Mesodermal cell (in vitro differentiated cells): ENCODE data around the gene GDPD5.
A peak's percentile ranks its signal among the peaks of the same experiment; 100 is the strongest.

Experiments used
- H3K27ac ChIP-seq: 2 replicates; pipeline ENCODE4 v1.7.0; 2013; ENCODE audit warnings: mild to moderate bottlenecking, low read depth, low read length, moderate library complexity; ENCODE audit not compliant: severe bottlenecking
- H3K36me3 ChIP-seq: 2 replicates; pipeline ENCODE4 v1.7.1; 2013; ENCODE audit warnings: mild to moderate bottlenecking, low read length, moderate library complexity; ENCODE audit not compliant: control insufficient read depth, insufficient read depth
- H3K4me1 ChIP-seq: one replicate; pipeline ENCODE4 v1.7.1; 2013; ENCODE audit warnings: mild to moderate bottlenecking, low read length; ENCODE audit not compliant: insufficient read depth, control insufficient read depth, poor library complexity, severe bottlenecking
- H3K4me3 ChIP-seq: 2 replicates; pipeline ENCODE4 v1.7.0; 2013; ENCODE audit warnings: low read length, control low read depth, mild to moderate bottlenecking; ENCODE audit not compliant: insufficient read depth, poor library complexity, severe bottlenecking; ENCODE audit errors: extremely low read depth
- H3K9me3 ChIP-seq: 2 replicates; pipeline ENCODE4 v1.7.1; 2013; ENCODE audit warnings: mild to moderate bottlenecking, low read length, moderate library complexity; ENCODE audit not compliant: control insufficient read depth
- WGBS, 2 experiments: methylation state at CpG; one replicate each; pipeline ENCODE4 v1.1.5; 2013; ENCODE audit warnings: missing lambda C conversion rate in 2 of 2; ENCODE audit not compliant: insufficient coverage in 2 of 2; 5-methylcytosine and 5-hydroxymethylcytosine counted together

The GDPD5 gene

GRCh38 chr11:75556275-75556674 lies 30.5 kb upstream of the GDPD5 start:
- H3K27ac ChIP-seq: no peak overlapping the region
- 93 to 96% methylated on average over 3 of the region's 3 CpGs for WGBS, 2 experiments
- peaks cover 65% of the 10 kb centered on the region for H3K4me1 ChIP-seq
- H3K9me3 ChIP-seq: no peaks in the 10 kb centered on the region
- H3K4me3 ChIP-seq: no peak overlapping the region
- H3K36me3 ChIP-seq: no peaks in the 10 kb centered on the region

- Histone ChIP-seq H3K27ac (peak overlapping the region; percentile 95), H3K4me3 (no peak overlapping the region), H3K9me3 (no peaks in the 10 kb centered on the region), H3K36me3 (no peaks in the 10 kb centered on the region), H3K4me1 (peaks cover 54% of the 10 kb centered on the region)
- 93 to 99% methylated on average over 9 to 10 of the region's 12 CpGs for WGBS, 2 experiments
These were observed 29.5 kb upstream of the GDPD5 start for GRCh38 chr11:75555079-75555811.

- Histone ChIP-seq H3K36me3 (no peaks in the 10 kb centered on the region), H3K27ac (peak overlapping the region; percentile 95), H3K4me1 (peaks cover 46% of the 10 kb centered on the region), H3K9me3 (peaks cover under 1% of the 10 kb centered on the region), H3K4me3 (no peak overlapping the region)
- WGBS, 2 experiments: 52 to 53% methylated on average over 15 to 21 of the region's 21 CpGs
These were observed 28.7 kb upstream of the GDPD5 start for GRCh38 chr11:75554258-75555022.

GRCh38 chr11:75553889-75554257 lies 28.1 kb upstream of the GDPD5 start:
- H3K36me3 ChIP-seq: no peaks in the 10 kb centered on the region
- peaks cover 42% of the 10 kb centered on the region for H3K4me1 ChIP-seq
- H3K9me3 ChIP-seq: peaks cover 5% of the 10 kb centered on the region
- H3K4me3 ChIP-seq: no peak overlapping the region
- H3K27ac ChIP-seq: peak overlapping the region; percentile 95
- WGBS, 2 experiments: no CpG with 5 or more reads among the region's 1 CpG

- Histone ChIP-seq H3K36me3 (no peaks in the 10 kb centered on the region), H3K27ac (no peak overlapping the region), H3K9me3 (peaks cover 5% of the 10 kb centered on the region), H3K4me3 (no peak overlapping the region), H3K4me1 (peaks cover 35% of the 10 kb centered on the region)
- WGBS, 2 experiments: 86 to 94% methylated on average over 3 to 6 of the region's 6 CpGs
These were observed 27.4 kb upstream of the GDPD5 start for GRCh38 chr11:75553182-75553581.

- H3K36me3 ChIP-seq: no peaks in the 10 kb centered on the region
These were observed 23.7 kb upstream of the GDPD5 start for GRCh38 chr11:75549370-75549958.

GRCh38 chr11:75548595-75549272 lies 23.0 kb upstream of the GDPD5 start:
- Histone ChIP-seq H3K4me3 (no peak overlapping the region), H3K36me3 (no peaks in the 10 kb centered on the region), H3K9me3 (peaks cover 5% of the 10 kb centered on the region), H3K4me1 (peaks cover 13% of the 10 kb centered on the region), H3K27ac (no peak overlapping the region)
- 96 to 100% methylated on average over 6 to 8 of the region's 8 CpGs for WGBS, 2 experiments

More at GRCh38 chr11:75549370-75549958, 23.7 kb upstream of the GDPD5 start:
- H3K4me3 ChIP-seq: no peak overlapping the region
- peaks cover 17% of the 10 kb centered on the region for H3K4me1 ChIP-seq
- H3K9me3 ChIP-seq: peaks cover 5% of the 10 kb centered on the region
- no peak overlapping the region for H3K27ac ChIP-seq
- 96 to 100% methylated on average over 4 to 5 of the region's 5 CpGs for WGBS, 2 experiments

- H3K36me3 ChIP-seq: no peaks in the 10 kb centered on the region
- H3K4me3 ChIP-seq: no peak overlapping the region
- WGBS, 2 experiments: 14 to 19% methylated on average over 7 of the region's 7 CpGs
- H3K27ac ChIP-seq: peak overlapping the region; percentile 37
- peaks cover 6% of the 10 kb centered on the region for H3K4me1 ChIP-seq
- H3K9me3 ChIP-seq: peaks cover 5% of the 10 kb centered on the region
These were observed 21.9 kb upstream of the GDPD5 start for GRCh38 chr11:75547617-75548058.

GRCh38 chr11:75547177-75547576 lies 21.4 kb upstream of the GDPD5 start:
- H3K4me3 ChIP-seq: no peak overlapping the region
- H3K9me3 ChIP-seq: peaks cover 5% of the 10 kb centered on the region
- H3K27ac ChIP-seq: no peak overlapping the region
- peaks cover 6% of the 10 kb centered on the region for H3K4me1 ChIP-seq
- WGBS, 2 experiments: 100% methylated on average over 1 of the region's 1 CpG; no CpG with 5 or more reads in 1 of the 2 experiments
- no peaks in the 10 kb centered on the region for H3K36me3 ChIP-seq

- no peaks in the 10 kb centered on the region for H3K36me3 ChIP-seq
- peaks cover 6% of the 10 kb centered on the region for H3K4me1 ChIP-seq
- H3K27ac ChIP-seq: no peak overlapping the region
- no peaks in the 10 kb centered on the region for H3K9me3 ChIP-seq
- WGBS, 2 experiments: 97 to 100% methylated on average over 3 to 6 of the region's 6 CpGs
- no peak overlapping the region for H3K4me3 ChIP-seq
These were observed 18.1 kb upstream of the GDPD5 start for GRCh38 chr11:75543806-75544205.
